Activated CD8-positive, alpha-beta memory T cell treated with anti-CD3 and anti-CD28 coated beads, Interleukin-2, amount 10 ng/mL, durations not matched to agents 7 days and 5 days (primary cell): ENCODE measurements around the gene ZFAND5. TPM values are rescaled to one million over a fixed set of nuclear protein-coding genes. Genes with fewer than 3 reads are reported as not detected.
A peak's percentile ranks its signal among the peaks of the same experiment; 100 is the strongest.

ENCODE experiments used
- ATAC-seq: fragments of 150-1000 bp; cut with Tn5 transposase; one replicate; pipeline ENCODE4 v1.10.0; 2021; ENCODE audit warnings: moderate library complexity
- CTCF ChIA-PET: fragments of 350-600 bp; sonication (Branson Sonifier 250); formaldehyde crosslinking; loops from one replicate; lab custom pipeline; 2021; ENCODE audit warnings: antibody characterized with exemption; lab: Charles Lee
- DNase-seq: peaks from one replicate; pipeline ENCODE4 v3.0.0-alpha.2; 2020
- H3K27ac Mint-ChIP-seq: one replicate; pipeline ENCODE4 v1.8.0; 2021; ENCODE audit warnings: mild to moderate bottlenecking, mixed read lengths
- H3K27me3 Mint-ChIP-seq: one replicate; pipeline ENCODE4 v1.8.0; 2021; ENCODE audit warnings: mixed read lengths
- H3K36me3 Mint-ChIP-seq: one replicate; pipeline ENCODE4 v1.8.0; 2021; ENCODE audit warnings: mild to moderate bottlenecking, mixed read lengths
- H3K4me1 Mint-ChIP-seq: one replicate; pipeline ENCODE4 v1.8.0; 2021; ENCODE audit warnings: mixed read lengths
- H3K4me3 Mint-ChIP-seq: one replicate; pipeline ENCODE4 v1.8.0; 2021; ENCODE audit warnings: mild to moderate bottlenecking, moderate library complexity, mixed read lengths
- H3K9me3 Mint-ChIP-seq: one replicate; pipeline ENCODE4 v1.8.0; 2022; ENCODE audit warnings: low read depth, mixed read lengths
- total RNA-seq, 2 experiments: library from RNA; stranded (reverse); gene quantifications; one replicate each; pipeline ENCODE4 v1.2.3, GENCODE V29; 2021

The ZFAND5 gene
- total RNA-seq, 2 experiments from 2014 or later = 71.7 to 112 TPM

DNA sequence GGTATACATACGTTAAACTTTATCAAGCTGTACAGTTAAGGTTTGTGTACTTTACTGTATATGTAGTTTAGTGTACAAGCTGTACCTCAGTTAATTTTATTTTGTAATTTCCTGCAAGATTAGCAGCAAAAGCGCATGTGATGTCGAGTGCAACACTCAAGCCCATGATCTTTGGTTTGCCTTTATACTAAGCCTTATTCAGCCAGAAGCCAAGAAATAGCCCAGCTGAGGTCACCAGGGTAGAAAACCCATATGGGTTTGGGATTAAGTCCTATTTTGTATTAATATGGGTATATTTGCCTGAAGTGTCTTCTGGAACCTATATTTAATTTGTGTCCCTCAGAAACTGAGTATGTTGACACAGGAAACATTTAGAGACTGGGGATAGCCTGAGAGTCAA, 59.3 kb downstream of the ZFAND5 start:
- Mint-ChIP-seq H3K4me3 (no peak overlapping the region), H3K27me3 (no peaks in the 10 kb centered on the region), H3K4me1 (peaks cover 9% of the 10 kb centered on the region), H3K9me3 (no peaks in the 10 kb centered on the region), H3K27ac (no peak overlapping the region), H3K36me3 (peaks cover 8% of the 10 kb centered on the region)
- CTCF ChIA-PET = no interaction called here
- ATAC-seq (no peak), DNase-seq (no peak)

DNA sequence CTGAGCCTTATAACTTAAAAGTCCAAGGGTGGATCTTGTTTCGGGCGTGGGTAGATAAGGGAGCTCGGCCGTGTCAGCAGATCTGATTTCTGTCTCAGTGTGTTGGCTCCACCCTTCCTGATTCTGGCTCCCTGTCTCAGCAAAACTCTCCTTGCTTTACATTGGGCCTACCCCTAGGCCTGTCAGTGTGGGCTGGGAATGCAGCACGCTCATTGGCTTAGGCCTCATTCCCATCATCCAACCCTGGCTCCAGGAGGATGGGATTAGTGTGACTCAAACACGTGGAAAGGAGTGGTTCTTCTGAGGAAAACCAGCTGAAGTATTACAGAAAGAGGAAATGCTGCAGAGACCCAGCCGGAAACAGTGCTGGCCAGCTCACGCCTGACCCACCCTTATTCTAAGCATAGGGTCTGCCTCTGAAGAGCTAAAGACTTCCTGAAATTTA, 59.9 kb downstream of the ZFAND5 start:
- no peak overlapping the region for H3K27ac Mint-ChIP-seq
- H3K4me3 Mint-ChIP-seq = no peak overlapping the region
- peaks cover 14% of the 10 kb centered on the region for H3K4me1 Mint-ChIP-seq
- H3K27me3 Mint-ChIP-seq = no peaks in the 10 kb centered on the region
- CTCF ChIA-PET = no interaction called here
- no peaks in the 10 kb centered on the region for H3K9me3 Mint-ChIP-seq
- peak; percentile 27 for ATAC-seq
- H3K36me3 Mint-ChIP-seq = peaks cover 12% of the 10 kb centered on the region
- DNase-seq = no peak

DNA sequence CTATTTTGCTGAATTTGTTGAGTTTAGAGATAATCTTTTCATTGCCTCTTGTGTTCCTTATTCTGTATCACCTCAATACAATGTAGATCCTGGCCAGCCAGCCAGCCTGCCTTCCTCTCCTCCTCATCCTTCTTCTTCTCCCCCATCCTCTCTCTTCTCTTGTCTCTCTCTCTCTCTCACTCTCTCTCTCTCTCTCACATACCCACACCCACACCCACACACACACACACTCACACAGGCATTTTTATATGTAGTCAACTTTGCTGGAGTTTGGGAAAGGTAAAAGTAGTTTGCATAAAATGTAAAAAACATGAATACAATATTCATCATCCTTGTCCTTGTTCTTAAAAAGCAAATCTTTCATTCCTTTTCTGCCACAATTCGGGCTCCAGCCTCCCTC, 60.5 kb downstream of the ZFAND5 start:
- CTCF ChIA-PET = no interaction called here
- Mint-ChIP-seq H3K4me3 (no peak overlapping the region), H3K36me3 (peaks cover 17% of the 10 kb centered on the region), H3K27ac (no peak overlapping the region), H3K27me3 (no peaks in the 10 kb centered on the region), H3K4me1 (peaks cover 15% of the 10 kb centered on the region), H3K9me3 (no peaks in the 10 kb centered on the region)
- ATAC-seq (no peak), DNase-seq (no peak)

Other genes with a start within 250 kb of the ZFAND5 start
- not detected for gene GDA, start 215.8 kb downstream of the ZFAND5 start, total RNA-seq
- gene TMC1, start 156.4 kb upstream of the ZFAND5 start, total RNA-seq = not detected